HCT116 (cell line): ENCODE results near the gene WEE1. TPM values are rescaled to one million over a fixed set of nuclear protein-coding genes. Genes with fewer than 3 reads are reported as not detected.

ENCODE experiments used
- ATAC-seq: fragments of 200-7000 bp; cut with Tn5 transposase; 2 replicates; pipeline ENCODE4 v1.9.1; 2020; ENCODE audit warnings: mild to moderate bottlenecking, moderate library complexity
- BruUV-seq: library from RNA; stranded (reverse); fragments of 400-500 nt; replicated peaks from 2 replicates; lab custom pipeline; 2021; lab: Mats Ljungman, UMichigan
- CTCF ChIA-PET: fragments of 300-600 bp; sonication (Branson Sonifier 250); formaldehyde crosslinking; loops from one replicate; lab custom pipeline; 2021; ENCODE audit warnings: antibody characterized with exemption; lab: Charles Lee
- POLR2A ChIA-PET: fragments of 300-600, 350-600 bp; sonication (Branson Sonifier 250); formaldehyde crosslinking; loops from one replicate; lab custom pipeline; 2021; ENCODE audit warnings: antibody characterized with exemption; lab: Charles Lee
- RAD21 ChIA-PET, 2 experiments: fragments of 300-600 bp; sonication (Branson Sonifier 250); formaldehyde crosslinking; loops; one replicate each; lab custom pipeline; 2023; ENCODE audit warnings: low total read pairs in 2 of 2; ENCODE audit not compliant: uncharacterized antibody in 2 of 2, unreplicated experiment in 2 of 2, low non-redundant PET in 1 of 2; lab: Charles Lee
- DNase-seq: peaks from one replicate; pipeline ENCODE4 v3.0.0-alpha.2; 2010; ENCODE audit warnings: low read depth, low spot score
- H2AFZ ChIP-seq: fragments of 200-600 bp; shearing (Covaris generic), sonication (generic); 2 replicates; pipeline ENCODE4 v1.6.1; 2017; ENCODE audit warnings: low read depth, mixed run types, mixed read lengths, antibody characterized with exemption, low read length; ENCODE audit not compliant: poor library complexity, severe bottlenecking
- H3K27ac ChIP-seq: 2 replicates; pipeline ENCODE4 v1.5.1; 2012; ENCODE audit warnings: low read depth, low read length
- H3K27me3 ChIP-seq: fragments of 200-600 bp; sonication (generic); 2 replicates; pipeline ENCODE4 v1.6.1; 2016; ENCODE audit warnings: mixed run types, low read length, mixed read lengths; ENCODE audit not compliant: insufficient read depth
- H3K36me3 ChIP-seq, 2 experiments: fragments of 200-500 bp in 1 of 2; fragments of 200-600 bp in 1 of 2; sonication (Bioruptor generic) in 1 of 2; sonication (generic) in 1 of 2; 2 replicates each; pipeline versions ENCODE4 v1.5.1 to v1.6.1; 2014 to 2016; ENCODE audit warnings: low read length in 2 of 2, inconsistent platforms in 1 of 2, mixed read lengths in 1 of 2, mixed run types in 1 of 2; ENCODE audit not compliant: insufficient read depth in 2 of 2, control insufficient read depth in 1 of 2
- H3K4me1 ChIP-seq, 2 experiments: fragments of 200-600 bp in 1 of 2; sonication (generic) in 1 of 2; 2 replicates each; pipeline versions ENCODE4 v1.5.1 to v1.6.1; 2012 to 2017; ENCODE audit warnings: low read length in 2 of 2, inconsistent platforms in 1 of 2, mild to moderate bottlenecking in 1 of 2, mixed read lengths in 1 of 2, mixed run types in 1 of 2, moderate library complexity in 1 of 2; ENCODE audit not compliant: insufficient read depth in 2 of 2, control insufficient read depth in 1 of 2
- H3K4me2 ChIP-seq: fragments of 200-600 bp; sonication (generic); 2 replicates; pipeline ENCODE4 v1.6.1; 2017; ENCODE audit warnings: mixed run types, low read length, mixed read lengths
- H3K4me3 ChIP-seq, 2 experiments: fragments of 200-600 bp in 1 of 2; sonication (generic) in 1 of 2; replicated peaks in 1 of 2; 2 replicates each; pipeline ENCODE4 v1.5.1; 2011 to 2016; ENCODE audit warnings: low read length in 2 of 2, control low read depth in 1 of 2, low read depth in 1 of 2, mild to moderate bottlenecking in 1 of 2, mixed read lengths in 1 of 2, mixed run types in 1 of 2
- H3K79me2 ChIP-seq: fragments of 200-600 bp; sonication (generic); 2 replicates; pipeline ENCODE4 v1.6.1; 2017; ENCODE audit warnings: mild to moderate bottlenecking, mixed run types, low read length, moderate library complexity, mixed read lengths; ENCODE audit not compliant: insufficient read depth
- H3K9ac ChIP-seq: fragments of 200-600 bp; sonication (generic); 2 replicates; pipeline ENCODE4 v1.6.1; 2016; ENCODE audit warnings: low read length, mixed read lengths
- H3K9me2 ChIP-seq: fragments of 200-600 bp; sonication (generic), shearing (Covaris generic); 2 replicates; pipeline ENCODE4 v1.6.1; 2017; ENCODE audit warnings: mixed run types, mild to moderate bottlenecking, moderate library complexity; ENCODE audit not compliant: insufficient read depth
- H3K9me3 ChIP-seq, 2 experiments: fragments of 200-500 bp in 1 of 2; fragments of 200-600 bp in 1 of 2; sonication (Bioruptor generic) in 1 of 2; sonication (generic) in 1 of 2; 2 replicates each; pipeline ENCODE4 v1.6.1; 2014 to 2017; ENCODE audit warnings: low read length in 2 of 2, mixed read lengths in 2 of 2, inconsistent platforms in 1 of 2, low read depth in 1 of 2, mild to moderate bottlenecking in 1 of 2, mixed run types in 1 of 2, moderate library complexity in 1 of 2; ENCODE audit not compliant: control insufficient read depth in 1 of 2, insufficient read depth in 1 of 2
- H4K20me1 ChIP-seq: fragments of 200-600 bp; sonication (generic), shearing (Covaris generic); 2 replicates; pipeline ENCODE4 v1.6.1; 2017; ENCODE audit warnings: mixed run types, mild to moderate bottlenecking, moderate library complexity; ENCODE audit not compliant: insufficient read depth
- EZH2 ChIP-seq: fragments of 200-600 bp; sonication (generic); IDR thresholded peaks from 2 replicates; pipeline ENCODE4 v1.6.1; 2017; ENCODE audit warnings: antibody characterized with exemption, mixed run types
- EZH2phosphoT487 ChIP-seq: fragments of 200-600 bp; IDR thresholded peaks from 2 replicates; pipeline ENCODE4 v1.6.1; 2018; ENCODE audit warnings: antibody characterized with exemption, borderline replicate concordance
- FOSL1 ChIP-seq: IDR thresholded peaks from 2 replicates; pipeline ENCODE4 v1.6.1; 2012; ENCODE audit warnings: low read depth
- POLR2A ChIP-seq: IDR thresholded peaks from 2 replicates; pipeline ENCODE4 v1.7.0; 2011; ENCODE audit warnings: borderline replicate concordance; ENCODE audit not compliant: insufficient read depth, insufficient read length; ENCODE audit errors: extremely low read depth
- POLR2AphosphoS5 ChIP-seq: IDR thresholded peaks from 2 replicates; pipeline ENCODE4 v1.6.1; 2011; ENCODE audit warnings: mild to moderate bottlenecking, low read depth, low read length, moderate library complexity
- REST ChIP-seq: IDR thresholded peaks from 2 replicates; pipeline ENCODE4 v1.6.1; 2012; ENCODE audit warnings: low read depth
- SIN3A ChIP-seq: IDR thresholded peaks from 2 replicates; pipeline ENCODE4 v1.6.1; 2012; ENCODE audit warnings: low read depth
- SP1 ChIP-seq: IDR thresholded peaks from 2 replicates; pipeline ENCODE4 v1.6.1; 2012; ENCODE audit warnings: low read depth
- TCF7L2 ChIP-seq: IDR thresholded peaks from 2 replicates; pipeline ENCODE4 v1.7.0; 2011; ENCODE audit warnings: borderline replicate concordance, inconsistent platforms; ENCODE audit not compliant: insufficient read depth, insufficient read length; ENCODE audit errors: extremely low read depth
- YY1 ChIP-seq: IDR thresholded peaks from 2 replicates; pipeline ENCODE4 v1.6.1; 2011; ENCODE audit warnings: low read length, low read depth, moderate library complexity, mild to moderate bottlenecking; ENCODE audit not compliant: insufficient replicate concordance; ENCODE audit errors: extremely low read depth
- ZFX ChIP-seq: fragments of 450-650 bp; IDR thresholded peaks from 2 replicates; pipeline ENCODE4 v1.6.1; 2017
- ZNF274 ChIP-seq: fragments of 200-500 bp; sonication (Bioruptor generic); IDR thresholded peaks from 2 replicates; pipeline ENCODE4 v1.6.1; 2014; ENCODE audit warnings: mild to moderate bottlenecking, low read depth, low read length, inconsistent platforms
- intact Hi-C: fragments of 100-400 bp; cut with micrococcal nuclease; formaldehyde crosslinking; loops from 2 replicates; pipeline ENCODE4 v1.10.0; 2022
- total RNA-seq: library from RNA; stranded (reverse); gene quantifications from one replicate; pipeline ENCODE4 v1.2.1, GENCODE V29; 2021; ENCODE audit not compliant: unreplicated experiment
- TF ChIP-seq, protein P1 (sequence below): IDR thresholded peaks from 2 replicates; pipeline ENCODE4 v1.6.1; 2012
- TF ChIP-seq, protein P2 (sequence below), 3 experiments: fragments of 200-600 bp in 1 of 3; sonication (generic) in 1 of 3; IDR thresholded peaks in 2 of 3; conservative IDR thresholded peaks in 1 of 3; 2 replicates each; pipeline ENCODE4 v1.5.1; 2012 to 2017; ENCODE audit warnings: low read depth in 2 of 3, low read length in 2 of 3, antibody characterized with exemption in 1 of 3, borderline replicate concordance in 1 of 3, control low read depth in 1 of 3, mild to moderate bottlenecking in 1 of 3, mixed read lengths in 1 of 3, mixed run types in 1 of 3, moderate library complexity in 1 of 3; ENCODE audit not compliant: insufficient read depth in 1 of 3
- TF ChIP-seq, protein P3 (sequence below): IDR thresholded peaks from 2 replicates; pipeline ENCODE4 v1.6.1; 2012
- TF ChIP-seq, protein P4 (sequence below): IDR thresholded peaks from 2 replicates; pipeline ENCODE4 v1.6.1; 2011; ENCODE audit warnings: mild to moderate bottlenecking, low read length, moderate library complexity; ENCODE audit not compliant: insufficient replicate concordance; ENCODE audit errors: extremely low read depth

The WEE1 gene
- total RNA-seq, 1 experiment from 2014 or later = 50.8 TPM

DNA sequence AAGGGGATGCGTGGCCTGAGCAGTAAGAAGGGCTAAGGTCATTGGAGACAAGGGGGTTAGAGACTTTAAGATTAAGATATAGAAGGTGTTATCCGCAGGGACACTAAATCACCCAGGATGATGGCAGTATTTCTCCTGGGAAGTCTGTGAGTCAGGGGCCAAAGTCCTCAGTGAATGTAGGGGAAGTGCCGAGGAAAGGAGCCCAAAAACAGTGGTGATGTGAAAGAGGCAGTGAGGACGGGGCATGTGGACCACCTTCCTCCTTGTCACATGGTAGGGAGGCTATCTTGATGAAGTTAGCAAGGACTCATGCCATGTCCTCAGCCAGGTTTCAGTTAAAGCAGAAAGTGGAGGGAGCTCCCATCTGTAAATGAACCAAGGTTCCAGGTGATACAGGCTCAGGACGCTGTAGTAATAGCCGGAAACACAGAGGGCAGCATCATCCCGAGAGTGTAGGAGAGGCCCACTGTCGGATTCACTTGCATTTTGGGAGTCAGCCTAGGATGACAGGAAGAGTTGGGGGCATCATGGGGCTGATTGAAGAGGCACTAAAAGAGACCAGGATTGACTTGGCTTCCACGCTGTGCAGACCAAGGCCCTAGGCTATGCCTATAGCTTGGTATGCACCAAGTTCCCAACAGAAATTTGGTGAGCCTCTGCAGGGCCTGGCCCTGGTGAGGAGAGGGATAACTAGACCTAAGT lies 33.5 kb downstream of the WEE1 start (continued):
- no peak for TF ChIP-seq REST

GRCh38 chr11:9607511-9607899 lies 34.0 kb downstream of the WEE1 start:
- peaks cover 19 to 38% of the 10 kb centered on the region in 2 experiments for H3K4me1 ChIP-seq
- H3K9me3 ChIP-seq = no peaks in the 10 kb centered on the region
- H3K27me3 ChIP-seq = no peaks in the 10 kb centered on the region
- no peak overlapping the region for H3K4me3 ChIP-seq
- peak overlapping the region; percentile 54 for H3K4me2 ChIP-seq
- no peaks in the 10 kb centered on the region for H3K9me2 ChIP-seq
- ChIA-PET RAD21 (interaction anchor here in 1 of 2 experiments (1.4 kb wide), 1 partner anchor 141 kb away, joined by 5 read pairs; no protein-coding TSS in a partner anchor), POLR2A (no interaction called here), CTCF (interaction anchor here (1.1 to 2.4 kb wide), 6 partner anchors 11 to 648 kb away, joined by 4 to 11 read pairs (median 7); no protein-coding TSS in a partner anchor)
- H3K36me3 ChIP-seq = no peaks in the 10 kb centered on the region
- ATAC-seq (peak; percentile 67), DNase-seq (no peak)
- BruUV-seq = no TSS peak
- H4K20me1 ChIP-seq = no peaks in the 10 kb centered on the region
- H3K79me2 ChIP-seq = no peaks in the 10 kb centered on the region
- H2AFZ ChIP-seq = peak overlapping the region; percentile 84
- H3K27ac ChIP-seq = no peak overlapping the region
- H3K9ac ChIP-seq = no peak overlapping the region
- intact Hi-C loops = no loop called here
- TF ChIP-seq ZNF274 (no peak), EZH2 (no peak), TCF7L2 (no peak), FOSL1 (no peak), YY1 (no peak), SIN3A (no peak), EZH2phosphoT487 (no peak), POLR2AphosphoS5 (no peak), POLR2A (no peak), ZFX (no peak), SP1 (no peak)
- TF ChIP-seq, protein P1, sequence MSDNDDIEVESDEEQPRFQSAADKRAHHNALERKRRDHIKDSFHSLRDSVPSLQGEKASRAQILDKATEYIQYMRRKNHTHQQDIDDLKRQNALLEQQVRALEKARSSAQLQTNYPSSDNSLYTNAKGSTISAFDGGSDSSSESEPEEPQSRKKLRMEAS = no peak
- TF ChIP-seq, protein P2, sequence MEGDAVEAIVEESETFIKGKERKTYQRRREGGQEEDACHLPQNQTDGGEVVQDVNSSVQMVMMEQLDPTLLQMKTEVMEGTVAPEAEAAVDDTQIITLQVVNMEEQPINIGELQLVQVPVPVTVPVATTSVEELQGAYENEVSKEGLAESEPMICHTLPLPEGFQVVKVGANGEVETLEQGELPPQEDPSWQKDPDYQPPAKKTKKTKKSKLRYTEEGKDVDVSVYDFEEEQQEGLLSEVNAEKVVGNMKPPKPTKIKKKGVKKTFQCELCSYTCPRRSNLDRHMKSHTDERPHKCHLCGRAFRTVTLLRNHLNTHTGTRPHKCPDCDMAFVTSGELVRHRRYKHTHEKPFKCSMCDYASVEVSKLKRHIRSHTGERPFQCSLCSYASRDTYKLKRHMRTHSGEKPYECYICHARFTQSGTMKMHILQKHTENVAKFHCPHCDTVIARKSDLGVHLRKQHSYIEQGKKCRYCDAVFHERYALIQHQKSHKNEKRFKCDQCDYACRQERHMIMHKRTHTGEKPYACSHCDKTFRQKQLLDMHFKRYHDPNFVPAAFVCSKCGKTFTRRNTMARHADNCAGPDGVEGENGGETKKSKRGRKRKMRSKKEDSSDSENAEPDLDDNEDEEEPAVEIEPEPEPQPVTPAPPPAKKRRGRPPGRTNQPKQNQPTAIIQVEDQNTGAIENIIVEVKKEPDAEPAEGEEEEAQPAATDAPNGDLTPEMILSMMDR (IDR thresholded peaks at IDR 0.05 in 2 of 3, conservative IDR thresholded peaks at IDR 0.05 in 1 of 3; ENCODE audit: borderline replicate concordance in 1 of 3, insufficient read depth in 1 of 3, low read depth in 2 of 3, low read length in 2 of 3) = no peak
- TF ChIP-seq, protein P3, sequence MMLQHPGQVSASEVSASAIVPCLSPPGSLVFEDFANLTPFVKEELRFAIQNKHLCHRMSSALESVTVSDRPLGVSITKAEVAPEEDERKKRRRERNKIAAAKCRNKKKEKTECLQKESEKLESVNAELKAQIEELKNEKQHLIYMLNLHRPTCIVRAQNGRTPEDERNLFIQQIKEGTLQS = no peak
- TF ChIP-seq, protein P4, sequence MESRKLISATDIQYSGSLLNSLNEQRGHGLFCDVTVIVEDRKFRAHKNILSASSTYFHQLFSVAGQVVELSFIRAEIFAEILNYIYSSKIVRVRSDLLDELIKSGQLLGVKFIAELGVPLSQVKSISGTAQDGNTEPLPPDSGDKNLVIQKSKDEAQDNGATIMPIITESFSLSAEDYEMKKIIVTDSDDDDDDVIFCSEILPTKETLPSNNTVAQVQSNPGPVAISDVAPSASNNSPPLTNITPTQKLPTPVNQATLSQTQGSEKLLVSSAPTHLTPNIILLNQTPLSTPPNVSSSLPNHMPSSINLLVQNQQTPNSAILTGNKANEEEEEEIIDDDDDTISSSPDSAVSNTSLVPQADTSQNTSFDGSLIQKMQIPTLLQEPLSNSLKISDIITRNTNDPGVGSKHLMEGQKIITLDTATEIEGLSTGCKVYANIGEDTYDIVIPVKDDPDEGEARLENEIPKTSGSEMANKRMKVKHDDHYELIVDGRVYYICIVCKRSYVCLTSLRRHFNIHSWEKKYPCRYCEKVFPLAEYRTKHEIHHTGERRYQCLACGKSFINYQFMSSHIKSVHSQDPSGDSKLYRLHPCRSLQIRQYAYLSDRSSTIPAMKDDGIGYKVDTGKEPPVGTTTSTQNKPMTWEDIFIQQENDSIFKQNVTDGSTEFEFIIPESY = no peak
